Measurements from ENCODE around the gene RHPN2.

DNA sequence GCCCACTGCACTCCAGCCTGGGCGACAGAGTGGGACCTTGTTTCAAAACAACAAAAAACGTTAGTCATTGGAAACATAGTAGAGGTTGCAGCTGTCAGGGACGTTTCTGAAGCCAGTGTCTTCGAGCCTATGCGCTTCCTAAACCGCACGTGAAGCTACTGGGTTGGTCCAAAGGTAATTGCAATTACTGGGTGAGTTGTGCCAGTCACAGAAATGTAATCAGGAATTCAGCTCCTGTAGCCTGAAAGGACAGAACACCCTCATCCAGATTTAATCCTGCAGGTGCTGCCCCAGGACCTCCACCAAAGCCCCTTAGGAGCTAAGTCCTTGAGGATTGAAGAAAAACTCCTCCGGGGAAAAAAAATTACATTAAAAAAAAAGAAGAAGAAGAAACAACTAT lies 2.4 kb upstream of the RHPN2 start:
- TF ChIP-seq POLR2A (IDR thresholded peaks at IDR 0.05; ENCODE audit: low read depth, low read length) (no peak), FOS (IDR thresholded peaks at IDR 0.05; ENCODE audit: borderline replicate concordance, insufficient read depth, low read length) (no peak), GATA2 (IDR thresholded peaks at IDR 0.05; ENCODE audit: insufficient read depth, insufficient read length, low read depth, low read length) (no peak), POLR2AphosphoS5 (IDR thresholded peaks at IDR 0.05; ENCODE audit: insufficient read depth, low read depth, low read length) (no peak), MYC (IDR thresholded peaks at IDR 0.05; ENCODE audit: low read depth, low read length) (no peak)
- TF ChIP-seq, protein P1, sequence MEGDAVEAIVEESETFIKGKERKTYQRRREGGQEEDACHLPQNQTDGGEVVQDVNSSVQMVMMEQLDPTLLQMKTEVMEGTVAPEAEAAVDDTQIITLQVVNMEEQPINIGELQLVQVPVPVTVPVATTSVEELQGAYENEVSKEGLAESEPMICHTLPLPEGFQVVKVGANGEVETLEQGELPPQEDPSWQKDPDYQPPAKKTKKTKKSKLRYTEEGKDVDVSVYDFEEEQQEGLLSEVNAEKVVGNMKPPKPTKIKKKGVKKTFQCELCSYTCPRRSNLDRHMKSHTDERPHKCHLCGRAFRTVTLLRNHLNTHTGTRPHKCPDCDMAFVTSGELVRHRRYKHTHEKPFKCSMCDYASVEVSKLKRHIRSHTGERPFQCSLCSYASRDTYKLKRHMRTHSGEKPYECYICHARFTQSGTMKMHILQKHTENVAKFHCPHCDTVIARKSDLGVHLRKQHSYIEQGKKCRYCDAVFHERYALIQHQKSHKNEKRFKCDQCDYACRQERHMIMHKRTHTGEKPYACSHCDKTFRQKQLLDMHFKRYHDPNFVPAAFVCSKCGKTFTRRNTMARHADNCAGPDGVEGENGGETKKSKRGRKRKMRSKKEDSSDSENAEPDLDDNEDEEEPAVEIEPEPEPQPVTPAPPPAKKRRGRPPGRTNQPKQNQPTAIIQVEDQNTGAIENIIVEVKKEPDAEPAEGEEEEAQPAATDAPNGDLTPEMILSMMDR (IDR thresholded peaks at IDR 0.05; ENCODE audit: extremely low read depth in 1 of 2, insufficient read depth in 1 of 2, low read depth in 1 of 2, low read length in 2 of 2), result no peak
